T-cell (primary cell): ENCODE measurements around the gene ANO10. TPM values are rescaled to one million over a fixed set of nuclear protein-coding genes. Genes with fewer than 3 reads are reported as not detected.
"Not testable (repeated sequence)": the region's sequence is repeated elsewhere in the genome, so short reads cannot be mapped to it uniquely, and the experiment has no call there.

Experiments
- ATAC-seq, 4 experiments: fragments of 200-7000 bp in 3 of 4; fragments of 150-1000 bp in 1 of 4; cut with Tn5 transposase; replicated peaks in 1 of 4; 1 replicate in 3 of 4; 2 replicates in 1 of 4; pipeline ENCODE4 v1.10.0; 2021; ENCODE audit warnings: moderate library complexity in 3 of 4, mild to moderate bottlenecking in 2 of 4, moderate number of reproducible peaks in 1 of 4
- CTCF ChIA-PET, 2 donors: fragments of 300-600 bp; sonication (Branson Sonifier 250); formaldehyde crosslinking; loops; one replicate each; lab custom pipeline; 2022; ENCODE audit warnings: antibody characterized with exemption in 2 of 2; lab: Charles Lee
- POLR2A ChIA-PET, 2 donors: fragments of 300-600 bp; sonication (Branson Sonifier 250); formaldehyde crosslinking; loops; one replicate each; lab custom pipeline; 2022; ENCODE audit warnings: antibody characterized with exemption in 2 of 2; lab: Charles Lee
- DNase-seq, 35 experiments: peaks; one replicate each; pipeline versions ENCODE4 v3.0.0 to v3.0.0-alpha.2; 2013 to 2023
- H3K27ac ChIP-seq: one replicate; pipeline ENCODE4 v1.5.1; 2013; ENCODE audit warnings: low read length
- H3K27me3 ChIP-seq, 2 experiments: replicated peaks in 1 of 2; 1 replicate in 1 of 2; 2 replicates in 1 of 2; pipeline versions ENCODE4 v1.6.1 to v1.7.0; 2013; ENCODE audit warnings: low read length in 1 of 2, mixed read lengths in 1 of 2; ENCODE audit not compliant: control insufficient read depth in 2 of 2, insufficient read depth in 2 of 2; ENCODE audit errors: extremely low read depth in 1 of 2
- H3K36me3 ChIP-seq, 2 donors: 1 replicate in 1 of 2; 2 replicates in 1 of 2; pipeline versions ENCODE4 v1.6.1 to v1.7.0; 2013; ENCODE audit warnings: low read length in 1 of 2; ENCODE audit not compliant: control insufficient read depth in 2 of 2, insufficient read depth in 1 of 2; ENCODE audit errors: extremely low read depth in 1 of 2
- H3K4me1 ChIP-seq, 2 experiments: 1 replicate in 1 of 2; 2 replicates in 1 of 2; pipeline versions ENCODE4 v1.6.1 to v1.7.0; 2013; ENCODE audit warnings: low read length in 2 of 2, mixed read lengths in 1 of 2; ENCODE audit not compliant: insufficient read depth in 2 of 2, control insufficient read depth in 1 of 2; ENCODE audit errors: extremely low read depth in 1 of 2
- H3K4me3 ChIP-seq, 2 donors: 1 replicate in 1 of 2; 2 replicates in 1 of 2; pipeline versions ENCODE4 v1.5.1 to v1.7.0; 2013; ENCODE audit warnings: mild to moderate bottlenecking in 2 of 2, low read length in 1 of 2, moderate library complexity in 1 of 2; ENCODE audit not compliant: control insufficient read depth in 1 of 2; ENCODE audit errors: extremely low read depth in 1 of 2
- H3K9me3 ChIP-seq: 2 replicates; pipeline ENCODE4 v1.7.0; 2013
- H3K27ac Mint-ChIP-seq, 2 donors: one replicate each; pipeline ENCODE4 v1.8.0; 2020 to 2021; ENCODE audit warnings: mild to moderate bottlenecking in 2 of 2, mixed read lengths in 2 of 2
- H3K27me3 Mint-ChIP-seq, 2 donors: one replicate each; pipeline ENCODE4 v1.8.0; 2021 to 2022; ENCODE audit warnings: mixed read lengths in 2 of 2
- H3K36me3 Mint-ChIP-seq: one replicate; pipeline ENCODE4 v1.8.0; 2021; ENCODE audit warnings: mixed read lengths
- H3K4me1 Mint-ChIP-seq, 3 donors: one replicate each; pipeline ENCODE4 v1.8.0; 2020 to 2022; ENCODE audit warnings: mixed read lengths in 3 of 3, mild to moderate bottlenecking in 1 of 3
- H3K4me3 Mint-ChIP-seq, 3 donors: one replicate each; pipeline ENCODE4 v1.8.0; 2020 to 2022; ENCODE audit warnings: mild to moderate bottlenecking in 3 of 3, mixed read lengths in 3 of 3, moderate library complexity in 3 of 3
- H3K9me3 Mint-ChIP-seq, 3 donors: one replicate each; pipeline ENCODE4 v1.8.0; 2020 to 2022; ENCODE audit warnings: mixed read lengths in 3 of 3
- whole genome bisulfite sequencing: methylation state at CpG from one replicate; pipeline ENCODE4 v1.1.5; 2013; ENCODE audit warnings: missing lambda C conversion rate; ENCODE audit not compliant: insufficient coverage; 5-methylcytosine and 5-hydroxymethylcytosine counted together
- total RNA-seq, 35 experiments: library from RNA in 6 of 35; stranded (reverse) in 6 of 35; fragments of 120-200 nt in 1 of 35; gene quantifications; one replicate each; pipeline versions ENCODE4 v1.2.1 to v1.2.4 and lab custom pipeline; 2013 to 2026

Gene ANO10
- total RNA-seq, 5 donors from 2014 or later (not counting 1 experiment from before 2014, with no cell fraction given), result 8.4 to 12.3 (median 9.4) TPM

DNA sequence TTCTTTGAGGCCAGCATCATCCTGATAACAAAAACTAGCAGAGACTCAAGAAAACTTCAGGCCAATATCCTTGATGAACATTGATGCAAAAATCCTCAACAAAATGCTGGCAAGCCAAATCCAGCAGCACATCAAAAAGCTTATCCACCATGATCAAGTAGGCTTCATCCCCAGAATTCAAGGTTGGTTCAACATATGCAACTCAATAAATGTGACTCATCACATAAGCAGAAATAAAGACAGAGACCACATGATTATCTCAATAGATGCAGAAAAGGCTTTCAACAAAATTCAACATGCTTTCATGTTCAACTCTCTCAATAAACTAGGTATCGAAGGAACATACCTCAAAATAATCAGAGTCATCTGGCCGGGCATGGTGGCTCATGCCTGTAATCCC, 265.8 kb downstream of the ANO10 start:
- peaks cover 36 to 65% (median 51%) of the 10 kb centered on the region in 3 donors for H3K9me3 Mint-ChIP-seq
- CTCF ChIA-PET, result interaction anchor here in 1 of 2 donors (0.6 to 1.1 kb wide), 2 partner anchors 21 to 37 kb away, joined by 4 read pairs; no protein-coding TSS in a partner anchor
- H3K36me3 ChIP-seq, H3K9me3 ChIP-seq, H3K27ac ChIP-seq, ATAC-seq, H3K4me3 Mint-ChIP-seq, H3K27me3 Mint-ChIP-seq, H3K4me1 Mint-ChIP-seq, H3K27me3 ChIP-seq, H3K4me1 ChIP-seq, H3K4me3 ChIP-seq, POLR2A ChIA-PET, DNase-seq: not testable (repeated sequence)
- 100% methylated on average over 2 of the region's 2 CpGs for WGBS
- peak overlapping the region in 1 of 2 donors; percentile 19 for H3K27ac Mint-ChIP-seq
- H3K36me3 Mint-ChIP-seq, result peaks cover 55% of the 10 kb centered on the region

DNA sequence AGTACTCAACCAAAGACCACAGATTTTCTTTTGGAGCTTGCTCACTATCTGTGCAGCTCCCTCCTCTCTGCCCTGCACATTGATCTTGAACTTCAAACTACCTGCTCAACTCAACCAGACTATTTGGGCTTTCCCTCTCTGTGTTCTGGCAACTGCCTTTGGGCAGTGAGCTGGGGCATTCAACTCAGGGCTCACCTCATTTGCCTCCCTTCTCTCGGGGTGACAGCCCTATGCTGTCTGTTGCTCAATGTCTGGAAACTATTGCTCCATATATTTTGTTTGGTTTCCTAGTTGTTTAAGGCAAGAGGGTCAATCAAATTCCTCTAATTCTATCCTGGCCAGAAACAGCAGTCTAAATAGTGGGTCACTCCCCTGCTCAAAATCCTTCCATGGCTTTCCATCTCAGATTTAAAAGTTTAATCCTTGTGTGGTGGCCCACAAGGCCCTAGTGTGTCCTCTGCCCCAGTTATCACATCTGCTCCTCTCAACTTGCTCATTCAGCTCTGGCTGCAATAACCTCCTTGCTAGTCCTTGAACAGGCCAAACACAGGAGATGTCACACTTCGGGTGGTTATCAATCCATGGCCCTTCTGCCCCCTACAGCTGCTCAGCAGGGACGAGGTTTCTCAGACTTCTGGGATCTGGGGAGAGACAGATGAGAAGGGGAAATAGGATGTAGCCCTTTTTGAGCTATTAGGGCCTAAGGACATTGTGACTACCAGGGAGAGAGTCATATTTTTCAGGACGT, 267.7 kb downstream of the ANO10 start:
- H3K36me3 ChIP-seq, result peaks cover 0 to 24% of the 10 kb centered on the region in 2 donors
- Mint-ChIP-seq H3K4me1 (peaks cover 6 to 14% (median 11%) of the 10 kb centered on the region in 3 donors), H3K36me3 (peaks cover 74% of the 10 kb centered on the region), H3K27ac (peak overlapping the region in 1 of 2 donors; percentile 22), H3K27me3 (no peaks in the 10 kb centered on the region), H3K4me3 (peak overlapping the region in 1 of 3 donors; percentile 12), H3K9me3 (peaks cover 36 to 67% (median 51%) of the 10 kb centered on the region in 3 donors)
- H3K4me3 ChIP-seq, result no peak overlapping the region
- peaks cover 5% of the 10 kb centered on the region for H3K9me3 ChIP-seq
- ATAC-seq, result peak in 1 of 4 experiments; percentile 19
- ChIA-PET CTCF (no interaction called here), POLR2A (no interaction called here)
- DNase-seq, result no peak
- WGBS, result 98% methylated on average over 4 of the region's 4 CpGs
- no peak overlapping the region for H3K27ac ChIP-seq
- H3K27me3 ChIP-seq, result no peaks in the 10 kb centered on the region
- H3K4me1 ChIP-seq, result peaks cover 2 to 4% of the 10 kb centered on the region in 2 experiments

- H3K4me3 Mint-ChIP-seq, result no peak overlapping the region
- no peak overlapping the region for H3K27ac ChIP-seq
- POLR2A ChIA-PET, result no interaction called here
- no peak overlapping the region for H3K27ac Mint-ChIP-seq
- H3K9me3 Mint-ChIP-seq, result peaks cover 36 to 67% (median 51%) of the 10 kb centered on the region in 3 donors
- H3K9me3 ChIP-seq, result peaks cover 5% of the 10 kb centered on the region
- peaks cover 1 to 31% of the 10 kb centered on the region in 2 donors for H3K36me3 ChIP-seq
- peaks cover 81% of the 10 kb centered on the region for H3K36me3 Mint-ChIP-seq
- peaks cover 13 to 21% (median 18%) of the 10 kb centered on the region in 3 donors for H3K4me1 Mint-ChIP-seq
- CTCF ChIA-PET, result interaction anchor here in 1 of 2 donors (0.6 to 1.1 kb wide), 4 partner anchors 10 to 545 kb away, joined by 3 to 7 read pairs (median 3); no protein-coding TSS in a partner anchor
- no peak for DNase-seq
- WGBS, result no CpG with 5 or more reads among the region's 1 CpG
- no peak for ATAC-seq
- H3K4me3 ChIP-seq, result no peak overlapping the region
- H3K27me3 ChIP-seq, result no peaks in the 10 kb centered on the region
- H3K4me1 ChIP-seq, result peaks cover 6 to 11% of the 10 kb centered on the region in 2 experiments
- H3K27me3 Mint-ChIP-seq, result no peaks in the 10 kb centered on the region
These were observed 268.4 kb downstream of the ANO10 start for GRCh38 chr3:43353393-43353792.

- Mint-ChIP-seq H3K9me3 (peaks cover 25 to 39% (median 28%) of the 10 kb centered on the region in 3 donors), H3K36me3 (peaks cover 86% of the 10 kb centered on the region), H3K27ac (peak overlapping the region; percentile 46 to 81), H3K4me1 (peaks cover 47 to 55% (median 51%) of the 10 kb centered on the region in 3 donors), H3K27me3 (no peaks in the 10 kb centered on the region), H3K4me3 (peak overlapping the region in 1 of 3 donors; percentile 73)
- Histone ChIP-seq H3K4me3 (no peak overlapping the region), H3K9me3 (peaks cover 5% of the 10 kb centered on the region), H3K27ac (peak overlapping the region; percentile 42), H3K36me3 (peaks cover 11 to 52% of the 10 kb centered on the region in 2 donors), H3K27me3 (no peaks in the 10 kb centered on the region), H3K4me1 (peaks cover 38 to 44% of the 10 kb centered on the region in 2 experiments)
- CTCF ChIA-PET, result interaction anchor here in 1 of 2 donors (0.7 kb wide), 2 partner anchors 17 to 56 kb away, joined by 3 read pairs; no protein-coding TSS in a partner anchor
- no peak for DNase-seq
- POLR2A ChIA-PET, result interaction anchor here (0.5 to 0.7 kb wide), 2 partner anchors 21 to 59 kb away, joined by 3 to 5 read pairs; no protein-coding TSS in a partner anchor
- 100% methylated on average over 2 of the region's 3 CpGs for WGBS
- ATAC-seq, result no peak
These were observed 272.1 kb downstream of the ANO10 start for GRCh38 chr3:43349716-43350115.

GRCh38 chr3:43348852-43349574, 272.8 kb downstream of the ANO10 start:
- no CpG with 5 or more reads among the region's 4 CpGs for WGBS
- ATAC-seq (no peak), DNase-seq (no peak)
- H3K36me3 ChIP-seq, result peaks cover 11 to 60% of the 10 kb centered on the region in 2 donors
- no peaks in the 10 kb centered on the region for H3K27me3 ChIP-seq
- Mint-ChIP-seq H3K36me3 (peaks cover 85% of the 10 kb centered on the region), H3K9me3 (peaks cover 19 to 32% (median 21%) of the 10 kb centered on the region in 3 donors), H3K27ac (peak overlapping the region; percentile 80 to 81), H3K4me1 (peaks cover 54 to 62% (median 54%) of the 10 kb centered on the region in 3 donors), H3K27me3 (no peaks in the 10 kb centered on the region), H3K4me3 (peak overlapping the region in 2 of 3 donors; percentile 18 to 73)
- ChIA-PET CTCF (interaction anchor here in 1 of 2 donors (0.7 kb wide), 3 partner anchors 16 to 125 kb away, joined by 3 read pairs; no protein-coding TSS in a partner anchor), POLR2A (interaction anchor here (0.6 to 0.7 kb wide), 3 partner anchors 19 to 58 kb away, joined by 3 read pairs; no protein-coding TSS in a partner anchor)
- H3K4me1 ChIP-seq, result peaks cover 43 to 49% of the 10 kb centered on the region in 2 experiments
- H3K27ac ChIP-seq, result peak overlapping the region; percentile 42
- H3K4me3 ChIP-seq, result no peak overlapping the region
- peaks cover 5% of the 10 kb centered on the region for H3K9me3 ChIP-seq
